ENCODE results near the gene GATB. TPM values are rescaled to one million over a fixed set of nuclear protein-coding genes. Genes with fewer than 3 reads are reported as not detected.

GATB gene
- total RNA-seq, 4 donors from 2014 or later, result 18.7 to 34.0 (median 27.6) TPM

- H3K27me3 ChIP-seq, result no peaks in the 10 kb centered on the region
- H3K4me1 ChIP-seq, result no peaks in the 10 kb centered on the region
- in situ Hi-C loops (cut with MboI; ENCODE audit: low sequenced_read_pairs in 4 of 4) (no loop called here), intact Hi-C loops (cut with DNase I; ENCODE audit: low total_unique reads) (no loop called here)
- no peak for TF ChIP-seq CTCF (IDR thresholded peaks at IDR 0.05 in 4 of 5, conservative IDR thresholded peaks at IDR 0.05 in 1 of 5)
- TF ChIP-seq POLR2A (IDR thresholded peaks at IDR 0.05), result no peak
- H3K27ac ChIP-seq, result no peak overlapping the region
- no peak overlapping the region for H3K4me3 ChIP-seq
- ATAC-seq, result no peak
- no peaks in the 10 kb centered on the region for H3K9me3 ChIP-seq
- no peaks in the 10 kb centered on the region for H3K36me3 ChIP-seq
- no peak for DNase-seq
Measured at GRCh38 chr4:151715881-151716280, 44.9 kb downstream of the GATB start.

DNA sequence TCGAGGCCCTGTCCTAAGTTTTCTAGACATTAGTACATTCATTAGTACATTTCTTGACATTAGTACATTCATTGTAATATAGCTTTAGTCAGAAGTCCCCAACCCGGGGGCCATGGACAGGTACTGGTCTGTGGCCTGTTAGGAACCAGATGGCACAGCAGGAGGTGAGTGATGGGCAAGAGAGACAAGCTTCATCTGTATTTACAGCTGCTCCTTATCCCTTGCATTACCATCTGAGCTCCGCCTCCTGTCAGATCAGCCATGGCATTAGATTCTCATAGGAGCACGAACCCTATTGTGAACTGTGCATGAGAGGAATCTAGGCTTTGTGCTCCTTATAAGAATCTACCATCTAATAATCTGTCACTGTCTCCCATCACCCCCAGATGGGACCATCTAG, 48.0 kb downstream of the GATB start:
- DNase-seq, result no peak
- ATAC-seq, result no peak
- Histone ChIP-seq H3K27ac (no peak overlapping the region), H3K4me3 (no peak overlapping the region), H3K9me3 (no peaks in the 10 kb centered on the region), H3K4me1 (no peaks in the 10 kb centered on the region), H3K27me3 (no peaks in the 10 kb centered on the region), H3K36me3 (peaks cover 0 to 6% of the 10 kb centered on the region in 2 donors)
- TF ChIP-seq CTCF (IDR thresholded peaks at IDR 0.05 in 4 of 5, conservative IDR thresholded peaks at IDR 0.05 in 1 of 5) (no peak), POLR2A (IDR thresholded peaks at IDR 0.05) (no peak)
- intact Hi-C loops (cut with DNase I; ENCODE audit: low total_unique reads) (no loop called here), in situ Hi-C loops (cut with MboI; ENCODE audit: low sequenced_read_pairs in 4 of 4) (no loop called here)

DNA sequence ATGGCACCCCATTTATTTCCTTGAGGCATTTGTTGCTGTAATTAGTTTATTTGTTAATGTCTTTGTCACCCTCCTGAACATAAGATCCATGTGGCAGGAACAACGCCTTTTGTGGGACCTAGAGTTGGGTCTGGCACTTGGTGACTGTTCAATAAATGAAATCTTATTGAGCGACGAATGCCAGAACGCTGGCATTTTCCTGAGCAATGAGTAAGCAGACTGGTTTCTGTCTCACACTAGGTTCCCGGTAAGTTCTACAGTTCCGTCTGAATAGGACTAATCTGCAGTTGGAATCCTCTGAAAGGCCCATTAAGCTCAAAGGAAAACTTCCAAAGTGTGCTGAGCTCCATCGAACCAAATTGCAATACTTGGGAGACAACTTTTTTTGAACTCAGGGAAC, 49.2 kb downstream of the GATB start:
- Histone ChIP-seq H3K9me3 (no peaks in the 10 kb centered on the region), H3K4me1 (no peaks in the 10 kb centered on the region), H3K27me3 (no peaks in the 10 kb centered on the region), H3K36me3 (peaks cover 0 to 13% of the 10 kb centered on the region in 2 donors), H3K4me3 (no peak overlapping the region), H3K27ac (no peak overlapping the region)
- TF ChIP-seq CTCF (IDR thresholded peaks at IDR 0.05 in 4 of 5, conservative IDR thresholded peaks at IDR 0.05 in 1 of 5), result no peak
- no peak for TF ChIP-seq POLR2A (IDR thresholded peaks at IDR 0.05)
- intact Hi-C loops (cut with DNase I; ENCODE audit: low total_unique reads) (no loop called here), in situ Hi-C loops (cut with MboI; ENCODE audit: low sequenced_read_pairs in 4 of 4) (no loop called here)
- no peak for ATAC-seq
- DNase-seq, result no peak

DNA sequence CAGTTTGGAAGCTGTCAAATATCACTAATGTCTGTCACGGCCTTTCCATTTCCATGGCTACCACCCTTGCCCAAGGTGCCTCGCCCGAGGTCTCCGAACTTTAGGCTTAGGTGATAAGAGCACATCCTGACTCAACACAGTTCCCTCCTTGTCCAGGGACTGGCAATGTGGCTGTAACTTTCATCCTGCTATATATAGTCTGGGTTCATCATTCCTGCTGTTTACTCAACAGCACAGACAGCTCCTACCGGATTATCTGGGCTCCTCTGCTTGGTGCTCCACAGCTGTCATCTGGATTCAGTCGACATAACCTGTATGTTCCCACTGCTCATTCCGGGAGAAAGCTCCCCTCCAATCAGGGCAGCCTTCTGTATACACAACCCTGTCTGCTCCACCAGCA, 51.2 kb downstream of the GATB start:
- TF ChIP-seq CTCF (IDR thresholded peaks at IDR 0.05 in 4 of 5, conservative IDR thresholded peaks at IDR 0.05 in 1 of 5) (no peak), POLR2A (IDR thresholded peaks at IDR 0.05) (no peak)
- DNase-seq (no peak), ATAC-seq (peak in 1 of 2 donors; percentile 77)
- no peaks in the 10 kb centered on the region for H3K9me3 ChIP-seq
- in situ Hi-C loops (cut with MboI; ENCODE audit: low sequenced_read_pairs in 4 of 4) (no loop called here), intact Hi-C loops (cut with DNase I; ENCODE audit: low total_unique reads) (no loop called here)
- no peaks in the 10 kb centered on the region for H3K27me3 ChIP-seq
- peak overlapping the region in 1 of 4 donors; percentile 35 for H3K27ac ChIP-seq
- H3K36me3 ChIP-seq, result peaks cover 0 to 13% of the 10 kb centered on the region in 2 donors
- H3K4me1 ChIP-seq, result no peaks in the 10 kb centered on the region
- H3K4me3 ChIP-seq, result no peak overlapping the region

GRCh38 chr4:151709071-151709470, 51.7 kb downstream of the GATB start:
- Histone ChIP-seq H3K36me3 (peaks cover 0 to 13% of the 10 kb centered on the region in 2 donors), H3K9me3 (no peaks in the 10 kb centered on the region), H3K27me3 (no peaks in the 10 kb centered on the region), H3K4me3 (no peak overlapping the region), H3K27ac (peak overlapping the region in 1 of 4 donors; percentile 35), H3K4me1 (no peaks in the 10 kb centered on the region)
- in situ Hi-C loops (cut with MboI; ENCODE audit: low sequenced_read_pairs in 4 of 4) (no loop called here), intact Hi-C loops (cut with DNase I; ENCODE audit: low total_unique reads) (no loop called here)
- no peak for DNase-seq
- no peak for ATAC-seq
- TF ChIP-seq CTCF (IDR thresholded peaks at IDR 0.05 in 4 of 5, conservative IDR thresholded peaks at IDR 0.05 in 1 of 5), result no peak

All from gastrocnemius medialis (tissue), 4 donors.